NT2/D1 (cell line): Measurements from ENCODE around the gene GPR87.

Experiments used
- YY1 ChIP-seq: IDR thresholded peaks from 2 replicates; pipeline ENCODE4 v1.6.1; 2011; ENCODE audit not compliant: insufficient read length, insufficient read depth
- ZNF274 ChIP-seq: IDR thresholded peaks from 2 replicates; pipeline ENCODE4 v1.6.1; 2011; ENCODE audit warnings: mild to moderate bottlenecking, low read depth, low read length

- no peak for TF ChIP-seq YY1
- no peak for TF ChIP-seq ZNF274
These were observed 32.6 kb downstream of the GPR87 start for GRCh38 chr3:151283907-151284461.
